ENCODE data around the gene KDM6B. TPM values are rescaled to one million over a fixed set of nuclear protein-coding genes. Genes with fewer than 3 reads are reported as not detected.

KDM6B gene
- total RNA-seq, 2 experiments from 2014 or later = 20.9 to 23.7 TPM

- no peaks in the 10 kb centered on the region for H3K4me1 Mint-ChIP-seq
- H3K36me3 Mint-ChIP-seq (ENCODE audit: low read depth) = no peaks in the 10 kb centered on the region
- peaks cover 6% of the 10 kb centered on the region for H3K27me3 Mint-ChIP-seq
- no peak overlapping the region for H3K4me3 Mint-ChIP-seq
- ChIA-PET POLR2A (no interaction called here), CTCF (interaction anchor here (1.0 kb wide), 1 partner anchor 456 kb away, joined by 3 read pairs; the partner anchor contains the start of gene TMEM95)
- no peak overlapping the region for H3K27ac Mint-ChIP-seq
- no peaks in the 10 kb centered on the region for H3K9me3 Mint-ChIP-seq
- no peak for DNase-seq
These were observed 22.8 kb upstream of the KDM6B start for GRCh38 chr17:7811251-7811650.

- no peaks in the 10 kb centered on the region for H3K27me3 Mint-ChIP-seq
- ChIA-PET POLR2A (no interaction called here), CTCF (interaction anchor here (1.3 kb wide), 1 partner anchor 10 kb away, joined by 4 read pairs; no protein-coding TSS in a partner anchor)
- no peak overlapping the region for H3K27ac Mint-ChIP-seq
- no peak for DNase-seq
- no peaks in the 10 kb centered on the region for H3K9me3 Mint-ChIP-seq
- no peaks in the 10 kb centered on the region for H3K4me1 Mint-ChIP-seq
- H3K36me3 Mint-ChIP-seq (ENCODE audit: low read depth) = no peaks in the 10 kb centered on the region
- H3K4me3 Mint-ChIP-seq = no peak overlapping the region
These were observed 19.0 kb upstream of the KDM6B start for GRCh38 chr17:7814969-7815368.

- no peak overlapping the region for H3K4me3 Mint-ChIP-seq
- H3K9me3 Mint-ChIP-seq = no peaks in the 10 kb centered on the region
- H3K4me1 Mint-ChIP-seq = no peaks in the 10 kb centered on the region
- DNase-seq = no peak
- POLR2A ChIA-PET = interaction anchor here (0.7 kb wide), 1 partner anchor 40 kb away, joined by 4 read pairs; the partner anchor contains the start of gene NAA38
- CTCF ChIA-PET = interaction anchor here (1.0 kb wide), 1 partner anchor 73 kb away, joined by 3 read pairs; no protein-coding TSS in a partner anchor
- H3K27ac Mint-ChIP-seq = no peak overlapping the region
- H3K36me3 Mint-ChIP-seq (ENCODE audit: low read depth) = no peaks in the 10 kb centered on the region
- H3K27me3 Mint-ChIP-seq = peaks cover 3% of the 10 kb centered on the region
These were observed 16.9 kb upstream of the KDM6B start for GRCh38 chr17:7816926-7817642.

GRCh38 chr17:7817643-7817964, 16.4 kb upstream of the KDM6B start:
- H3K4me1 Mint-ChIP-seq = no peaks in the 10 kb centered on the region
- H3K36me3 Mint-ChIP-seq (ENCODE audit: low read depth) = no peaks in the 10 kb centered on the region
- no peaks in the 10 kb centered on the region for H3K9me3 Mint-ChIP-seq
- no peak overlapping the region for H3K27ac Mint-ChIP-seq
- H3K27me3 Mint-ChIP-seq = peaks cover 3% of the 10 kb centered on the region
- ChIA-PET POLR2A (no interaction called here), CTCF (no interaction called here)
- H3K4me3 Mint-ChIP-seq = no peak overlapping the region
- DNase-seq = no peak

- POLR2A ChIA-PET = no interaction called here
- Mint-ChIP-seq H3K27ac (no peak overlapping the region), H3K9me3 (no peaks in the 10 kb centered on the region), H3K27me3 (peaks cover 3% of the 10 kb centered on the region), H3K36me3 (ENCODE audit: low read depth) (no peaks in the 10 kb centered on the region), H3K4me1 (no peaks in the 10 kb centered on the region), H3K4me3 (no peak overlapping the region)
- no peak for DNase-seq
- CTCF ChIA-PET = no interaction called here
These were observed 16.0 kb upstream of the KDM6B start for GRCh38 chr17:7818026-7818425.

- Mint-ChIP-seq H3K4me1 (no peaks in the 10 kb centered on the region), H3K27ac (no peak overlapping the region), H3K4me3 (no peak overlapping the region), H3K36me3 (ENCODE audit: low read depth) (no peaks in the 10 kb centered on the region), H3K27me3 (peaks cover 3% of the 10 kb centered on the region), H3K9me3 (no peaks in the 10 kb centered on the region)
- DNase-seq = no peak
- POLR2A ChIA-PET = no interaction called here
- CTCF ChIA-PET = no interaction called here
These were observed 15.0 kb upstream of the KDM6B start for GRCh38 chr17:7818746-7819645.

- POLR2A ChIA-PET = interaction anchor here (1.7 kb wide), 1 partner anchor 31 kb away, joined by 5 read pairs; no protein-coding TSS in a partner anchor
- H3K27me3 Mint-ChIP-seq = peaks cover 6% of the 10 kb centered on the region
- H3K4me1 Mint-ChIP-seq = no peaks in the 10 kb centered on the region
- no peak for DNase-seq
- no peak overlapping the region for H3K27ac Mint-ChIP-seq
- H3K36me3 Mint-ChIP-seq (ENCODE audit: low read depth) = no peaks in the 10 kb centered on the region
- H3K4me3 Mint-ChIP-seq = no peak overlapping the region
- CTCF ChIA-PET = no interaction called here
- H3K9me3 Mint-ChIP-seq = no peaks in the 10 kb centered on the region
These were observed 13.8 kb upstream of the KDM6B start for GRCh38 chr17:7820231-7820630.

GRCh38 chr17:7822126-7822525, 11.9 kb upstream of the KDM6B start:
- CTCF ChIA-PET = interaction anchor here (0.6 to 1.7 kb wide), 4 partner anchors 10 to 169 kb away, joined by 4 to 6 read pairs (median 5); no protein-coding TSS in a partner anchor
- H3K9me3 Mint-ChIP-seq = no peaks in the 10 kb centered on the region
- no peak for DNase-seq
- H3K27ac Mint-ChIP-seq = no peak overlapping the region
- POLR2A ChIA-PET = interaction anchor here (1.7 kb wide), 1 partner anchor 29 kb away, joined by 5 read pairs; no protein-coding TSS in a partner anchor
- no peak overlapping the region for H3K4me3 Mint-ChIP-seq
- peaks cover 16% of the 10 kb centered on the region for H3K27me3 Mint-ChIP-seq
- H3K36me3 Mint-ChIP-seq (ENCODE audit: low read depth) = no peaks in the 10 kb centered on the region
- H3K4me1 Mint-ChIP-seq = no peaks in the 10 kb centered on the region

GRCh38 chr17:7823581-7824001, 10.4 kb upstream of the KDM6B start:
- no peaks in the 10 kb centered on the region for H3K4me1 Mint-ChIP-seq
- CTCF ChIA-PET = interaction anchor here (0.6 to 1.7 kb wide), 4 partner anchors 9 to 1764 kb away, joined by 3 to 5 read pairs (median 4); no protein-coding TSS in a partner anchor
- POLR2A ChIA-PET = no interaction called here
- H3K9me3 Mint-ChIP-seq = no peaks in the 10 kb centered on the region
- H3K27me3 Mint-ChIP-seq = peaks cover 25% of the 10 kb centered on the region
- H3K4me3 Mint-ChIP-seq = no peak overlapping the region
- DNase-seq = no peak
- H3K27ac Mint-ChIP-seq = no peak overlapping the region
- no peaks in the 10 kb centered on the region for H3K36me3 Mint-ChIP-seq (ENCODE audit: low read depth)

GRCh38 chr17:7824021-7824924, 9.7 kb upstream of the KDM6B start:
- no peaks in the 10 kb centered on the region for H3K9me3 Mint-ChIP-seq
- ChIA-PET CTCF (interaction anchor here (0.7 to 2.6 kb wide), 14 partner anchors 8 to 459 kb away, joined by 3 to 21 read pairs (median 4); partner anchors contain the start of genes KDM6B and NAA38), POLR2A (interaction anchor here (1.2 to 1.5 kb wide), 3 partner anchors 10 to 166 kb away, joined by 3 to 7 read pairs (median 3); partner anchors contain the start of gene KDM6B)
- no peaks in the 10 kb centered on the region for H3K4me1 Mint-ChIP-seq
- peaks cover 27% of the 10 kb centered on the region for H3K27me3 Mint-ChIP-seq
- no peaks in the 10 kb centered on the region for H3K36me3 Mint-ChIP-seq (ENCODE audit: low read depth)
- no peak overlapping the region for H3K27ac Mint-ChIP-seq
- no peak overlapping the region for H3K4me3 Mint-ChIP-seq
- no peak for DNase-seq

- ChIA-PET CTCF (interaction anchor here (0.6 to 2.6 kb wide), 14 partner anchors 9 to 458 kb away, joined by 3 to 21 read pairs (median 4); partner anchors contain the start of genes KDM6B and NAA38), POLR2A (interaction anchor here (0.9 to 1.5 kb wide), 5 partner anchors 9 to 165 kb away, joined by 3 to 7 read pairs (median 3); partner anchors contain the start of genes KDM6B and NAA38)
- H3K27ac Mint-ChIP-seq = no peak overlapping the region
- no peaks in the 10 kb centered on the region for H3K36me3 Mint-ChIP-seq (ENCODE audit: low read depth)
- no peaks in the 10 kb centered on the region for H3K9me3 Mint-ChIP-seq
- no peaks in the 10 kb centered on the region for H3K4me1 Mint-ChIP-seq
- H3K4me3 Mint-ChIP-seq = no peak overlapping the region
- peaks cover 30% of the 10 kb centered on the region for H3K27me3 Mint-ChIP-seq
- no peak for DNase-seq
These were observed 8.6 kb upstream of the KDM6B start for GRCh38 chr17:7825206-7825990.

GRCh38 chr17:7830616-7831015, 3.4 kb upstream of the KDM6B start:
- no peak for DNase-seq
- POLR2A ChIA-PET = no interaction called here
- H3K9me3 Mint-ChIP-seq = no peaks in the 10 kb centered on the region
- H3K27ac Mint-ChIP-seq = no peak overlapping the region
- H3K36me3 Mint-ChIP-seq (ENCODE audit: low read depth) = no peaks in the 10 kb centered on the region
- H3K4me3 Mint-ChIP-seq = no peak overlapping the region
- peaks cover 41% of the 10 kb centered on the region for H3K27me3 Mint-ChIP-seq
- peaks cover 13% of the 10 kb centered on the region for H3K4me1 Mint-ChIP-seq
- CTCF ChIA-PET = interaction anchor here (1.0 to 1.7 kb wide), 2 partner anchors 14 to 160 kb away, joined by 3 to 5 read pairs; no protein-coding TSS in a partner anchor

All from activated CD4-positive, alpha-beta memory T cell treated with anti-CD3 and anti-CD28 coated beads, Interleukin-2, amount 10 ng/mL, durations not matched to agents 7 days and 5 days (primary cell).